Right renal cortex interstitium (tissue), 3 donors: Measurements from ENCODE around the gene KIF21A. TPM values are rescaled to one million over a fixed set of nuclear protein-coding genes. Genes with fewer than 3 reads are reported as not detected.

ENCODE experiments used
- DNase-seq, 3 donors: peaks; one replicate each; pipeline ENCODE4 v3.0.0-alpha.2; 2013; ENCODE audit warnings: low read depth in 3 of 3, low spot score in 2 of 3
- polyA plus RNA-seq, 3 donors: library from polyadenylated mRNA; unstranded; fragments of 120-200 nt; gene quantifications; one replicate each; pipeline ENCODE4 v1.2.1, GENCODE V29; 2013; ENCODE audit not compliant: insufficient read length in 3 of 3

Gene KIF21A
- polyA plus RNA-seq, 3 donors: 38.7 to 41.6 (median 41.1) TPM

DNA sequence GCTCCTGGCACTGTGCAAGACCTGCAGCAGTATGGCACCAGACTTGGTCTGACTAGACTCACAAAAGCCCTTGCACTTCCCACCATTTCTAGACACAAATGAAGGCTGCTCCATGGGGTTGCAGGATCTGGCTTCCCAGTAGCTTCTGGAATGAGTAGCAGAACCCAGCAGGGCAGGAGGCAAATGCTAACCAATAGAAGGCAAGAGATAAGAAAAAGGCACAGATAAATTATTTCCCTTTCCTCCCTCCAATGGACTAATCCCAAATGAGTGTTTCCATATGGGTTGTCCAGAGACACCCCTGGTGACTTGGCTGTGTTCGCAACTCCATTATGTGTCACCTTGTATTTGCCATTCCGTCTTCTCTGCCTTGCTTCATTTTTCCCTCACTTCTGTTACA lies 49.7 kb downstream of the KIF21A start:
- no peak for DNase-seq

DNA sequence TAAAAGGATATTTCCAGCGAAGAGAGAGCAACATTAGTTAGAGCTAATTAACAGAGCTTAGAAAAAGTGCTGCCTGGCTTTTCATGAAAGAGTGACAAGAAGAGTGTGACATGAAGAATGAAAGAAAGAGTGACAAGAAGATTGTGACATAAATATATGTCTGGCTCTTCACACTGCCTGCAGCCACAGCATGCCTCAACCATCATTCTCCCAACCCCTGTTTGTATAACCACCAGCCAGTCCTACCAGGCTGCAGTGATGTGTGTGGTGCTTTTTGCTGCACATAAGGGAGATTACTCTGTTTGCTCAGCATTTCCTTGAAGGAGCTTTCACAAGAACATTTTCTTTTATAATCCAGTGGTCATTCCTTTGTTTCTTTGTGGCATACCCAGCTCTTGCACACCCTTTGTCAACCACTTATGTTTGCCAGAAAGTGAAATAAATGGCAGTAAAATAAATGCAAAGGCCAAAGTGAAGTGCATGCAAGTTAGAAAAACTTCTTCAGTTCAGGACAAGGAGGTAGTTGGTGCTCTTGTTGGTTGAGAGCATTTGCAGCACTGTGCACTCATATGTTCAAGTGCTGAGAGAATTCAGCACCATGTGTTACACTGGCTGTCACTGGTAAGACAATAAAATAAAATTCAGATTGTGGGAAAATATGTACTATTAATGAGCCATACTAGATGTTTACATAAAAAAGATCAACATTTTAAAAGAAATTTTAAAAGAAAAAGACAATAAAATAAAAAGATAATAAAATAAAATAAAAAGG lies 50.6 kb downstream of the KIF21A start:
- no peak for DNase-seq

DNA sequence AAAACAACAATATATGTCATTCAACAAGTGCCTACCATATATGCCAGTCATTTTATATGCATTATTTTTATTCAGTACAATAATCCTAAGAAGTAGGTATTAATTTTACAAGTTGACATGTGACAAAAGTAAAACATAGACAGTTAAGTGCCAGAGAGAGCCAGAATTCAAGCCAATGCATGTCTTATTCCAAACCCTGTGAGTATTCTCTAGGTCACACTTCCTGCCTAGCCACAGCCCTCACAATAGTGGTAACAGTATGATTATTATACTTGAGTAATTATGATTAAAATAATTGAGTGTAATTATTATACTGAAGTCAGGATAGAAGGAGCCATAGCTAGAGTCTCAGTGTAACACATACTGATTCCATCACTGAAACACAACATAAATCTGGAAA lies 52.2 kb downstream of the KIF21A start:
- DNase-seq: no peak

DNA sequence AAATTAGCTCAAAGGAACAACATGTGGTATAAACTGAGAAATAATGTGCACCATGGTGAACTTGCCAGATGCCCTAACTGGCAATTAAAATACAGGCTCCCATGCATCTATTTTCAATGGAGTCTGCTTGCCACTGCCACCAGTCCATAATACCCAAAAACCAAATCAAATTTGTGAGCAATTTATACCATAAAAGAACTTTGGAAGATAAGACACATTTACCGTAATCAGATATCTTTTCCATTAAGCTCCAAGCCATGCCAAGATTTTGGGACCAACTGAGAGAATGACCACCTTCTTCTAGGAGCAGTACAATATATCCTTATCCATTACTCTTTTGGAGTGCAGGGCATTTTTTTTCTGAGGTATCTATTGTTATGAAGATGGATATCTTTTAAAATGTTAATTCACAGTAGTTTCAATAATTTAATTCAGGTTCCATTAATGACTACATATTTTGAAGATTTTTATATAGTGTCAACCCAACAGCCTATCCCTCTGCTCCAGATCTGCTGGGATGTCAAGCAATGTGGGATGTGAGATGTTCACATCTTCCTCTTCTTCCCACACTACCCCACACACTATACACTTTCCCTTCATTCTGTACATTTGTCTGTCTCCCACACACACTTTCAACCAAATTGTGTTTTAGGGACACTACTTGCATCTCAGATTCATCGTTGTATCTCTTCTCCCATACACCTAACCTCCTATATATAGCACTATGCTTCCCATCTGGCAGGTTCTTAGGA lies 53.3 kb downstream of the KIF21A start:
- DNase-seq: no peak

DNA sequence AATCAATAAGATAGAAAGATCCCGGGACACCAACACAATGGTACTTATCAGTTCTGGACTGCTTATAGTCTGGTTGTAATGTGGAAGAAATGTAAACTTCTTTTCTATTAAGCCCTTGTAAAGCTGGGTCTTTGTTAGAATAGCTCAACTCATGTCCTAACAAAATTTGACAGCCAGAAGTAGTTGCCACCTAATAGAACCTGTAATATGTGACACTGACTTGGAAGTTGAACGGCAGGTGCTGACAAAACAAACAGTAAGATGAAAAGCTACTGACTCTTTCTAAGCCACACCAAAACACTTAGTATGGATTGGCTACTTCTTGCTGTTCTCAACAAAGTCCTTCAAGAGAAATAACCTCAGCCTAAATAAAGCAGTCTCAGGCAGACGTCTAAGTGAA lies 56.6 kb downstream of the KIF21A start:
- no peak for DNase-seq

DNA sequence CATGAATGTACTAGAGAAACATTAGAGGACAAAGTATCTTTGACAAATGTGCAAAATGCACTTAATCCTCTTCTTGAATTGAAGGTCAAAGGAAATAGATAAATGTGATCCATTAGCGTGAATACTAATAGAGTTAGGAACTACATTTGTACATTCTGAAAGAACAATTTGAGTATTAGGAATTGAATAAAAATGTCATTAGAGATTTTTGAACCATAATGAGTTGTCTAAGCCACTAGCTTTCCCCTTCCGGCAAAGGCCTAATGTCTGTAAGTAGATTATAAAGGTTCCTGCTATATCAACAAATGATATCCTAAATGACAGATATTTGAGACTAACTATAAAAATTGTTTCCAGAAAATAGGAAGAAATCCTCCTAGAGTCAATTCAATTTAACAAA lies 59.8 kb downstream of the KIF21A start:
- DNase-seq: no peak

DNA sequence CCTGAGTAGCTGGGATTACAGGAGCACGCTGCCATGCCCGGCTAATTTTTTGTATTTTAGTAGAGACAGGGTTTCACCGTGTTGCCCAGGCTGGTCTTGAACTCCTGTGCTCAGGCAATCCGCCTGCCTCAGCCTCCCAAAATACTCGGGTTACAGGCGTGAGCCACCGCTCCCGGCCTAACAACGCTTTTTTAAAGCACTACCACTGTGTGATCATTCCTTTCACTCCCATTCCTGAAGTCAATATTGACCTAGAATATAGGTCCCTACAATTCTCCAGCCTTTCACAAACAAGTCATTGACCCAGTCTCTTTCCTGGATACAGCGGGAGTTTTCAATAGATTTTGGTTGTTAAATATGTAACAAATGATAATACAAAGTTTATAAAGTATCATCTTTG lies 62.8 kb downstream of the KIF21A start:
- no peak for DNase-seq

DNA sequence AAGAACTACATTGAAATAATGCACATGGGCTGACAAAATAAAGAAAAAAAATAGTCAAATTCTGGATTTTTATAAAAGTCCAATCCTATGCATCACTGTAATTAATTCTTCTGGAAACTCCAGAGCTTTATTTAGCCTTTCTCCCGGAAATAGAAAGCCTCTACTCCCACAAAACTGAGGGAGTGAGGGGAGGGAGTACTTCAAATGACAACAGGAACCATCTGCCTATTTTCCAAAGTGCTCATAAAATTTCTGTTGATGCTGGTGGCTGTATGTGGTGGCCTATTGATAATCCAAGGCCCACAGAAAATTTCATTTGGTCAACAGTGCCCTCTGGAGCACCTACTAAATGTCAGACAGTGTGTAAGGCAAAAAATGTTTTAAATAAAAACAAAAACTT lies 64.6 kb downstream of the KIF21A start:
- peak in 1 of 3 donors; percentile 18 for DNase-seq

DNA sequence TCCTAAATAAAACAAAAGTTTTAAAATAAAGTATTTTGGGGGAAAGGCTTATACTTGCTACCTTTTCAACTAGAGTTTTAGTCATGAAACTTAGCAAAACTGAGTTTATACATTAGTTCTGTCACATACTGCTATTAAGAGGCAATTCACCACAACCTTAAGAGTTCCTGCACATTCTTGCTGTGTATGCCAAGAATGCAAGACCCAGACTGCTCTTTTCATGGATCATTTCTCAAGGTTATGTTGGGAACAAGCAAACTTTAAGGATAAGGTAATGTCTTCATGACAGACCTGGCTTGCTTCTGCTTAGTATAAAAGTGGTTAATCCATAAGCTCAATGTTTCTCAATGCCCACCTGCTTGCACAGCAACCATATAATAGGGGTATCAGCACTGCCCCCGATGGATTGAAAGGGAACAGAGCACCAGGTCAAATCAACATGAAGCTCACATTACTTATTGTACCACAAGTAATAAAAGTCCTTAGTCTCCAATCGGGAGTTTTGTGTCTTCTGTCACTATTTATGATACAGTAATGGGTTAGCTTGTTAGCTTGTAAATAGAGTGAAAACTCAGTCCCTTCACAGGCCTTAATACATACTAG lies 67.6 kb downstream of the KIF21A start:
- no peak for DNase-seq

DNA sequence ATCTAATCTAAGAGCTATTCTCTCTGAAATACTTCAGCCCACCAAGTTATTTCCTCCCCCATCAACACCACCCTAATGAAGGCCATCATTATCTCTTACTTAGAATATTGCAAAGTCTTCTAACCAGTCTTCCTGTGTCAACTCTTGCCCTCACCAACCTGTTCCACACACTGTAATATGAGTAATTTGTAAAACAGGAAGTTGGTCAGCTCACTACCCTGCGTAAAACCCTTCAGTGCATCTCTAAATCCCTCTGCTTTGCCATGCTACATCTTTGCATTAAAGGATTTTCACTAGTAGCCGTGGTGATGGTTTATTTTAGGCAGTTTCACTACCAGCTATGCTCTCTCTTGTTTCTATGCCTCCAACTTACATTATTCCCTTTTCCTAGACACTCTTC lies 70.0 kb downstream of the KIF21A start:
- no peak for DNase-seq

DNA sequence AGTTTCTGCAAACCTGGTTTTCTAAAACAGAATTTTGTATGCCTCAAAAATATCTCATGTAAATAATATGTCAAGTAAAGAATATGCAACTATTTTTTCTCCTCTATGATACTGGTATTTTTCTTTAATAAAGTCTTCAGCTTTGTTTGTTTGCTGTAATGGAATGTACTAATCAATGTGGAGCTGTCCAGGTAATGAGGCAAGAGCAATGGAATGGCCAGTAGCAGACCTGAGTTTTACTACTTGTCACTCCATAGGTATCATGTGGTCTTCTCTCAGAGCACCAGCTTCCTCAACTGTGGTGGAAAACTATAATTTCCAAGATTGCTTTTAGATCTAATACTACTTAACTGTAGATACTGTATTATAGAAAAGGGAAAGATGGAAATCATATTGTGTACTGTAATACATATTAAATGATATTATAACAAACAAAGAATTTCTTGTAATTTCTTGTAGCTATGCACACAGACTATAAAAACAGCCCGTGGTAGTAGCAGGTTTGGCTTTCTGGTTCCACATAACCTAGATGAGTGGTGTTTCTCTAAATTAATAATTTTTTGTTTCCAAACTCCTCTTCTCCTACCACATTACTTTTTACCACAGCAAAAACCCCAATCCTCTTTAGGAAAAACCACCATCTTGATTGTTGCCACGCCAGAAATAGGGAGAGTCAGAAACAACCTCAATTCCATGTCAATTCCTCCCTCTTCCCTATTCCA lies 70.6 kb downstream of the KIF21A start:
- no peak for DNase-seq

DNA sequence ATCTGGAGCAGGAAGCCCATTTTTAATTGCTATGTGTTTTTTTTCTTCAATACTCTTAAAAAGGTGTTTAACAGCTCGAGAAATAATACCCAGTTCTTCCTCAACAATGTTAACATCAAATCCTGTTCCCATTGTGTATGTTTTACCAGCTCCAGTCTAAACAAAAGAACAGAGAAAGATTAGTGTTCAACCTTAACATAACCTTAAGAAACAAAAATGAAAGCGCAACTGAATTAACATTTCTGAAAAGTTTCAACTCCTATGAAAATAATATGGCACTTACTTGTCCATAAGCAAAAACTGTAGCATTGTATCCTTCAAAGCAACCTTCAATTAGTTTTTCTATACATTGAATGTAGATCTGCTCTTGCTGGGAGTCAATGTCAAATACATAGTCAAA lies 73.2 kb downstream of the KIF21A start:
- DNase-seq: no peak

DNA sequence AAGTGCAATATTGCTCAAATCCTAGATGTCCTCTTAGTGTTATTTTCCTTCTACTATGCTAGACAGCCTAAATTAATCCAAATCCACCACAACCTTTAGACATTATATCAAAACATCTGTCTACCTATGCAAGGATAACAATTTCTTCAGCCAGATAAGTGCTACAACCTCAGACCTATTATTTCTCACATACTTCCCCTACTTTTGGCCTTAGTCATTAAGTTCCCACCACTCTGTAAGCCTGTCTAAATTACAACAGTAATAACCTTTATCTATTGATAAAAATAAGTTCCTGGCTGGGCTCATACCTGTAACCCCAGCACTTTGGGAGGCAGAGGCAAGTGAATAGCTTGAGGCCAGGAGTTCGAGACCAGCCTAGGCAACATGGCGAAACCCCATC lies 74.0 kb downstream of the KIF21A start:
- no peak for DNase-seq

DNA sequence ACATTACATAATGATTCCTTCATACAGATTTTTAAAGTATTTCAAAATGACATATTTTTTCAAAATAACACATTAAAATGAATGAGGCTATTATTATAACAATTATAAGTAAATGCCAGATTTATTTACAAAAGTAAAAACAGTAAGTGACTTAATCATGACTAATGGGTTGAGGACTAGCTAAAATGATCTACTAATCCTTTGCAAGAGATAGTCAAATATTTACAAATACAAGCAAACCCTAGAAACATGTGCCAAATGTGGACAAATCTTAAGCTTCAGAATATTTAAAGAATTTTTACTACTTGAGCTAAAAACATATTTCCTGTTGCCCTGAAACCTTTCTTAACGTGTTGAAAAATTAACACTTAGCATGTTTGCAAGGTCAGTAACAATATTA lies 74.8 kb downstream of the KIF21A start:
- DNase-seq: no peak

DNA sequence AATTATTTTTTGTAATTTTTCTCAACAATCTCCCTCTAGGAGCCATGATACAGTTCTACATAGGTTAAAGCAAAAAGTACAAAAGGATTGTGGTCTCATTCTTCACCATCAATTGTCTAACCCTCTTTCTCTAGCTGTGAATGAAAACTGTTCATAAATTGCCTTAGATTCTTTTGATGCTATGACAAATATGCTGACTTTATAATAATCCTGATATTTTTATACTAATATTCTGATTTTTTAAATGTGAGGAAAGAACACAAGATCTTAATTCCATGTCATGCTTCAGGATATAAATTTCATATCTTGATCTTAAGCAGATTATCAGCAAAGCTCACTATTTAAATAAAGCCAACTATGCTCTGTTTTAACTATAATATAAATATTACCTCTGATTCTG lies 75.4 kb downstream of the KIF21A start:
- no peak for DNase-seq

DNA sequence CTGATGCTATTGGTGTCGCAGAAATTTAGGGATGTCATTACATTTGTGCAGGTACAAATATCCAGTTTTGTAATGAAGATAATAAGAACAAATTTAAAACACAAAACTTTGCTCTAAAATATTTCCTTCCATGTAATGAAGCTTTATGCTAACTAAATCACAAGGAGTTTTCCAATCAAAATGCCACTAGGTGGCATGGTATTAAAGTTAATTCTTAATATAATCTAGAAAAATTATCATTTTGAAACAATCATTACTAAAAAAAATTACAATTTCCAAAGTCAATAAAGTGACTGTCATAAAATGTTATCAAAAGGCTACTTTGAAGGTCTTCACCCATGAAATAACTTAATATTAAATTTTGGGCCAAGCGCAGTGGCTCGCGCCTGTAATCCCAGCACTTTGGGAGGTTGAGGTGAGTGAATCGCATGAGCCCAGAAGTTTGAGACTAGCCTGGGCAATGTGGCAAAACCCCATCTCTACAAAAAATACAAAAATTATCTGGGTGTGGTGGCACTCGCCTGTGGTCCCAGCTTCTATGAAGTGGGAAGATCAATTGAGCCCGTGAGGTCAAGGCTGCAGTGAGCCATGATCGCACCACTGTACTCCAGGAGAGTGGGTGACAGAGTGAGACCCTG lies 77.4 kb downstream of the KIF21A start:
- DNase-seq: no peak

DNA sequence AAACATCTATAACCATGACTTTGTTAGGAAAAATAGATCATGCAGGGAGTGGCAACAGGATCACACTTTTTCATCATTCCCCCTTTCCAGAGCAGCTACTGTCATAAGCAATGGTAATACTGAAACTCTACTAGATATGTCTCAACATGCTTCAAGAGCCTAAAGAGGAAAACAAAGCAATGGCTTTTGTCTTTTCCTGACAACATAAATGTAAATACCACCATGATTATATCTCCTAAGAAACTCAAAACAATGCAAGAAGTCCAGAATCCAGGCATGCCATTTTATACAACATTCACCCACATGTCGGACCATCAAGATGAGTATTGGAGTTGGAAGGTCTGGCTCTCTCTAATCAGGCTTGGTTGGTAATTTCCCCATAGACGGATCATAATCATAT lies 78.7 kb downstream of the KIF21A start:
- DNase-seq: no peak

DNA sequence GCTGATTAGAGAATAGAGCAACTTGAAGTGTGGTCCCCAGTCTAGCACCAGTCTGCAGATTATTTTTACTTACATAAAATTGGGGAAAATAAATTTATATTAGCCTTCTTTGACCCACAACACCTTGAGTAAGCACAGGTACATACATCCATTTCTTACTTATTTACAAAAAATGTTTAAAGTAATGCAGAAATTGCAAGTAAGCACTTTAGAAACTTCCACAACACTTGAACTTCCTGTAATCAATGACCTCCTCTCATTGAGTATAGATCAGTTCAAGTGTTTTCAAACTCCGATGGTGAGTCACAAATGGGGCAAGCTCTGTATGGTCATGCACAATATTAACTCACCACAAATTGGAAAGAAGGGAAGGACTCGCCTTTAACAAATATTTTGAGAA lies 83.3 kb downstream of the KIF21A start:
- no peak for DNase-seq

DNA sequence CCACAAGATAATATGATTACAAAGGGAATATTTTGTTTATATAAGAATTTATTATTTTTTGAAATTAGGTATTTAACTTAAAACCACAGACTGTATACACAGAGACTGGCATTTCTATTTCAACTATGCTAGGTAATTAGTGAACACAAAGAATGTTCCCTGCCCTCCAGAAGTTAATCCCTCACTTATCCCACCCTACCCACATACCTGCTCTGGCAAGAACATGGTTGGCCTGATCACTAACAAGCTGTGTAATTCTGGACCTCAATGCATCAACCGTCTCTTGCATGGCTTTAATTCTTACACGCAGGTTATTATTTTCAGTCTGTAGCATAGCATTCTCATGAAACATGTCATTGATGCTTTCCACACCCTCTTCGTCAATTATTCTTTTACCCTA lies 85.9 kb downstream of the KIF21A start:
- peak in 1 of 3 donors; percentile 6 for DNase-seq

DNA sequence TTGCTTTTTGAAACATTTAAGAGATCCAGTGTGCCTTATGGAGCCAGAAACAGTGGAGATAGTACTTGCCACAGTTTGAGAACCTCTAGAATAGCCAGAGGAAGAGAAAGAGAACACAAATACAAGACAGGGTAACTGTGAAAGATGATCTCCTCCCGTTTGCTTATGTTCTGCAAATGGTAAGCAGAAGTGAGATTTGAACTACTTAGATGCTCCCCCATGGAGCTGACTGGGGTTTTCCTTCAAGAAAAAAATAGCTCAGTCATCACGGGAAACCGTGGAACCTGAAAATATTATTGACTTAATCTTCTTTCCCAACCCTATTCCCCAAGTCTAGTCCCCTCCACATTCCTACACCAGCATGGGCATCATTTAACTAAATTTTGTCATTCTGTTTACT lies 87.1 kb downstream of the KIF21A start:
- DNase-seq: no peak

DNA sequence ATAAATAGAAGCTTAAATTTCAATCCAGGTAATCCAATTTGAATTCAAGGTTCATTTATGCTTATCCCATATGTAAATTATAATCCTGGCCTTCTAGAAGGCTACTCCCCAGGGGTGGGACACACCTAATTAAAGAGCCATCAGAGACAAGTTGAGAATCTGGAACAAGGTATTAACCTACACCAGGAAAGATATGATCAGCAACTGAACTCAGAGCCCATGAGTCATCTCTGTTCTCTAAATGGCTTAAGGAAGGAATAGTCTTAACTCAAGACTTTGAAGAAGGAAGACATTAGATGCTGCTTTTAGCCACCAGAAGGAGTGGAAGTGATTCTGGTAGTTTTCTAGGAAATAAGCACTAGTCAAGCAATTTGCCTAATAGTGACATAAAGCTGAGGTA lies 88.0 kb downstream of the KIF21A start:
- DNase-seq: no peak
